HL-60/S4 treated with phorbol 12-myristate 13-acetate at 8.2 ng/mL for 4 days and 3 days (cell line): ENCODE results near the gene DLX3.

Experiments
- in situ Hi-C: fragments of 300-500 bp; cut with MboI; formaldehyde crosslinking; loops from 2 replicates; pipeline ENCODE4 v1.15.0; 2022; ENCODE audit warnings: low sequenced_read_pairs

The DLX3 gene

DNA sequence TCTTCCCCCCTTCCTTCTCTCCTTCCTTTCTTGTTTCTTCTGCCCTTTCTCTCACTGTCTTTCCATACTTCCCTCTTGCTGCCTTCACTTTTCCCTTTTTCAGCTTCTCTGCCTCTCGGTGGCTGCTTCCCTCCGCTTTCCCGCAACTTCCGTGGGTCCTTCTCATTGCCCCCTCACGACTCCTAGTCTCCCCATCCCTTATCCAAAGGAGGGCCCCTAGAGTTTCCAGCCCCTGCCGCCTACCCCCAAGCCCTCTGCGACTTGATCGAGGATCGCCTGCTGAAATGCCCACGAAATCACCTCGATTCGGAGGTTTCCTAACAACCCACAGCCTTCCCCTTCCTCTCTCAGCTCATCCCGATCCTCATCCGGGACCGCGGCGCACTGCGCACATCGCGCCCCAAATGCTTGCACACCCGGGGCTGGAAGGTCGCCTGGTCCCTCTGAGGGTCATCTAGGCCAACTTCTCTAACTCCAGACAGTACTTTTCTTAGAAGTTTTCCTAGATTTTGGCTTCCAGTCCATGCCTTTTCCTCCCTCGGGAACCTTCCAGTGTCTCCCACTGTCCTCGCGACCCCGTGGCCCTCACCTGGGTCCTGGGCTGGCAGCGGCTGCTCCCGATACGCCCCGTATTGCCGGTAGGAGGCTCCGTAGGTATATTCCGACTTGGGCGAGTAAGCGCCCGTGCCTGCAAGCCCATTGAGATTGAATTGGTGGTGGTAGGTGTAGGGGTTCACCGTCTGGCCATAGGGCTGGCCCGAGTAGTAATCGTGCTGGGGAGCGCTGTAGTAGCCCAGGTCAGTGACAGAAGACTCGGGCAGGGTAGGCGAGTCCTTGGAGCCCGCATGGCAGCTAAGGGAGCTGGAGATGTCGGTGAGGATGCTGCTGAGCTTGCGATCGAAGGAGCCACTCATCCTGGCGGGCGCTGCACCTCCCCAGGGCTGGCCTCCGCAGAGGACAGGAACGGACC lies 654 bp downstream of the DLX3 start:
- in situ Hi-C loops = loop anchor here (5.0 kb wide), 1 partner anchor 132 kb away; no protein-coding TSS in a partner anchor

GRCh38 chr17:49993423-49994060 lies 1.5 kb downstream of the DLX3 start:
- in situ Hi-C loops = loop anchor here (5.0 kb wide), 1 partner anchor 131 kb away; no protein-coding TSS in a partner anchor

- in situ Hi-C loops = loop anchor here (5.0 kb wide), 1 partner anchor 131 kb away; no protein-coding TSS in a partner anchor
Observed at GRCh38 chr17:49992933-49993422, 2.0 kb downstream of the DLX3 start.

- in situ Hi-C loops = loop anchor here (5.0 kb wide), 1 partner anchor 130 kb away; no protein-coding TSS in a partner anchor
Observed at GRCh38 chr17:49992191-49992932, 2.7 kb downstream of the DLX3 start.

GRCh38 chr17:49991409-49991808 lies 3.6 kb downstream of the DLX3 start:
- in situ Hi-C loops = loop anchor here (5.0 kb wide), 1 partner anchor 129 kb away; no protein-coding TSS in a partner anchor

DNA sequence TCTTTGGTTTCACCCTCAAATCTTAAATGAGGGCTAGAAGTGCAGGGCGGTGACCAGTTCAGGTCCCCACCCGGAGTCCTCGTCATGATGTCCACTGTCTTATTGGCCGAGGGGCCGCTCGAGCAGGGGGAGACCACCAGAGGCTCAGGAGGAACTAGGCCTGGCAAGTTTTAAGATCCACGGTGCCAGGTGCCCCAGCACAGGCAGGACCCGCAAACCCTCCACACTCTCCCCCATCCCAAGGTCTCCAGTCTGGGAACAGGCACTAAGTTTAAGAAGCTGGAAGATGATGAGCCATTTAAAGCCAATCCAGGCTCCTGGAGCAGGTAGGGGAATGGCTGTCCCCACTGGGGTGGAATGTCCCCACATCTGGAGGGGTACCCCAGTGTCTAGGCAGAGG lies 4.1 kb downstream of the DLX3 start:
- in situ Hi-C loops = loop anchor here (5.0 kb wide), 1 partner anchor 129 kb away; no protein-coding TSS in a partner anchor

GRCh38 chr17:49990331-49990730 lies 4.7 kb downstream of the DLX3 start:
- in situ Hi-C loops = loop anchor here (5.0 kb wide), 1 partner anchor 128 kb away; no protein-coding TSS in a partner anchor

DNA sequence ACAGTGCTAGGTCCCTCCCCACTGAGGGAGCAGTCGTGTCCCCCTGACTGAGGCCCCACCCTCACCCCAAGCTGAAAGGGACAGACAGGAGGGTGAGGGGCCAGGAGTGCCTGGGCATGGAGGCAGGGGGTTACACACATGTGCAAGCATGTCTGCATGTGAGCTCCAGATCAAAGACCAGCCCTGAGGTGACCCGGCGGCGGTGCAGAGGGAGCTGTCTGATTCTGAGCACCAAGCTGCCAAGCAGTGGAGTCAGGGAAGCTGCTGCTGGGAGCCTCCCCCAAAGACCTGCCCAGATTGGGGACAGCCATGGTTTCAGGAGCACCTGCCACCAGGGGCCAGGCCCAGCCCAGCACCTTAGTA lies 5.5 kb downstream of the DLX3 start:
- in situ Hi-C loops = loop anchor here (5.0 kb wide), 1 partner anchor 42 kb away; no protein-coding TSS in a partner anchor

DNA sequence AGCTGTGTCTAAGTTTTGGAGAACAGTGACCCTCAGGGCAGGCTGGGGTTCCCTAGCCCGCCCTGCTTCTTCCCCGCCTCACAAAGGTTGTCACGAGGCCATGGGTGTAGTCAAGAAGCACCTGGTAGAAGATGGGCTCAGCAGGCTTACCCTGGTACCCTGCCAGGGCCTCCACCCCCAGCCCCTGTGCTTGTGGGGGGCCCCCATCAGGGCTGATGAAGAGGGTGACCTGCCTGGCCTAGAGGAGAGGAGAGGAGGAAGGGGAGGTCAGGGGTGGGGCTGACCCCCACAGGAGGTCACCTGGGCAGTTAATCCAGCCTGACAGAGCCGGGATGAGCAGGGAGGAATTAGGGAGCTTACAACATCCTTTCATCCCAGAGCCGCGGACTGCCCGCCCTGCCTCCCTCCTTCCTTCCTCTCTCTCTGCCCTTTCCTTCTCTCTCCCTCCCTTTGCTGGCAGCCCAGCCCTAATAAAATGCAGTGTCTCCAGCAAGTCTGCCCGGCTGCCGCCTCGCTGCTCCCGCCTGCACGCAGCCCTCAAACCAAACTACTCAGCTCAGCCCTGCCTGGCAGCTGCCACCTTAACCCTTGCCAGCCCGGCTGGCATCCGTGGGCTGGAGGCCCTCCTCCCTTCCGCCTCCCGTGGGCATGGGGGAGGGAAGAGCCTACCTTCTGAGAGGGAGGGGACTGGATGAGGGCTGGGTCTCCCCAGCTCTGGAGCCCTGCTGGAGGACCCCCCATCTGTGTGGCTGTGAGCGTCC lies 7.2 kb downstream of the DLX3 start:
- in situ Hi-C loops = loop anchor here (5.0 kb wide), 1 partner anchor 41 kb away; no protein-coding TSS in a partner anchor

- in situ Hi-C loops = loop anchor here (5.0 kb wide), 1 partner anchor 40 kb away; no protein-coding TSS in a partner anchor
Observed at GRCh38 chr17:49987290-49987585, 7.8 kb downstream of the DLX3 start.

- in situ Hi-C loops = loop anchor here (5.0 kb wide), 1 partner anchor 39 kb away; no protein-coding TSS in a partner anchor
Observed at GRCh38 chr17:49986396-49987289, 8.4 kb downstream of the DLX3 start.

DNA sequence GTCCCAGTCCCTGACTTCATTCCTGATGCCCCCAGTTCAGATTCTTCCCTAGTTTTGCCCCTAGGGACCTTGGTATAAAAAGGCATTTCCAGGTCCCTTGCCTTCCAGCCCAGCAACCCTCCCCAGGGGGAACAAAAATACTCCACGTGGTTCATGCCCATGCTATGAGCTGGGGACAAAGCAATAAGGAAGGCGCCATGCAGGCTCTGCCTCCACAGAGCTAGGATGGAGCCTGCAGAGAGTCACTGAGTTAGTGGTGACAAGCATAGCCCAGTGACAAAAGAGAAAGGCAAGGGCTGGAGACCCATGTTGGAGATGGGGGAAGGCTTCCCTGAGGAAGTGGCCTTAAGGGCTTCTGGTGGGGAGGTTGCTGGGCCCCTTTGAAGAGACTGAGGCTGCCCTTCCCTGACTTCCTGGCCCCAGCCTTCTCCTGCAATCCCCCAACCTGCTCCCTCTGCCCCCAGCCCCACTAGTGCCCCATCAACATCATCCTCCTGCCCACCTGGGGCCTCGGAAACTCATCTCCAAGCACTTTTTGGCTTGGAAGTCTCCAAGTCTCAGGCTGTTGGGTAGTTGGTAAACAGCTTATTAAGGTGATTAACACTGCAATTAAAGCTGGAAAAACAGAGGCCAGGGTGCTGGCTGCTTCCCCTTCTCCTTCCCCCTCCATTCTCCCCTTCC lies 9.6 kb downstream of the DLX3 start:
- in situ Hi-C loops = loop anchor here (5.0 kb wide), 1 partner anchor 38 kb away; no protein-coding TSS in a partner anchor

- in situ Hi-C loops = loop anchor here (5.0 kb wide), 1 partner anchor 37 kb away; no protein-coding TSS in a partner anchor
Observed at GRCh38 chr17:49984776-49985175, 10.2 kb downstream of the DLX3 start.

DNA sequence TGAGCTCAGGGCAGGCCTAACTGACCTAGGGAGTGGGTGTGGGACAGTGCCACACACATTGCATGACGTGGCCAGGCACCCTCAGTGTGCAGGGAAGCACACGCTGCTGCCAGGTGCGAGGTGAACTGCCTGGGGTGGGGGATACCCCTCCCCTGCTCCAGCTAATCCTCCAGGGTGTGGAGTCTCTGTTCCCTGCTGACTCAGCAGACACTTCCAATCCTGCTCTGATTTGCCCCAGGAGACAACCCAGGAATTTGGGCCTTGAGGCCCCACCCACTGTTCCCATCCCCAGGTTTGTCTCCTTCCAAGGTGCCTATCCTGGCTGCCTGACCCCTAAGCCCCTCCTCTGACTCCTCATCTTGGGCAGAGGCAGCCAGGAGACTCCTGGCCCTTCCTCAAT lies 10.7 kb downstream of the DLX3 start:
- in situ Hi-C loops = no loop called here

DNA sequence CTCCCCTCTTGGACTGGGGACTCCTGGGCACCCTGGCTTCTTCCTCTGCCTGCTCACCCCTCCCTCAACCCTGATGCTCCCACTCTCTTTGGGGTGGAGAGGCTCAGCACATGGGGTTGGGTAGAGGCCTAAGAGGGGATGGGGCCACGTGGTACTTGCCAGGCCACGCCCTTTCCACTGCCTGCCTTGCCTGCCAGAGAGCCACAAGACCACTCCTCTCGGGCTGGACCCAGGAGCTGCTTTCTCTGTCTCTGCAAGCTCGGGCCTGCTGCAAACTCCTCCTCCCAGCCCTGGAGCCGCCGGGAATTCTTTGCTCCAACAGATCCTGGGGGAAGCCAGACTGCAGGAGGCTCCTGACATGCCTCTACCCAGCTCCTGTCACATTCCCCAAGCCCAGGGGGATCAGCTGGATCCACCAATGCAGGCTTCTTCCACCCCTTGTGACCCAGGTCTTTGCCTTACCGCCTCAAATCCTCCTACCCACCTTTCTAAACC lies 14.3 kb downstream of the DLX3 start:
- in situ Hi-C loops = no loop called here

DNA sequence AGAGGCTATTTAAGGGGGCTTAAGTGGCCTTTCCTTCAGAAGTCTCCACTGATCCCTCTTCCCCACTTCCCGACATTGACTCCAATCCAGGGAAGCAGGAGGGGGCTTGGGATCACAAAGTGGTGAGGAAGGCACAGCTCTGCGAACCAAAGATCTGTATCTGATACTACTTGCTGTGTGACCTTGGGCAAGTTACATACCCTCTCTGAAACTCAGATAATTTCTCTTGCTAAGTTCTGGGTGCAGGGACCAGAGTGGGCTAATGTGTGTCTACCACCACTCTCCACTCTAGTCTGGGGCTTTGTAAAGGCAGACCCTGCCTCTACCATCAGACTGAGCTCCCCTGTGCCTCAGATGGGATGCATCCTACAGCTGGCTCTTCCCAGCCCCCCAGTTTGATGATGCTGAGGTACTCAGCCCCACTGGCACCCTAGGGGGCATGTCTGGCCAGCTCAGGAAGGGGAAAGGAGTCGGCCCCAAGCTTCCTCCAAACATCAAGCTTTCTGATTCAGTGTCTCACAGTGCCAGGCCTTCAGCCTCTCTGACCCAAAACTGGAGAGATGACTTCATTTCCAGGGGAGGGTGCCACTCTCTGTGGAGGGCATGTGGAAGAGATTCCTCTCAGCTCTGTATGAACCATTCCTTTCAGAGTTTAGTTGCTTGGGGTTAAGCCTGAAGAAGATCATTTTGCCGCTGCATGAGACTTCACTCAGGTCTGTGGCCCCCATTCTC lies 15.1 kb downstream of the DLX3 start:
- in situ Hi-C loops = no loop called here

DNA sequence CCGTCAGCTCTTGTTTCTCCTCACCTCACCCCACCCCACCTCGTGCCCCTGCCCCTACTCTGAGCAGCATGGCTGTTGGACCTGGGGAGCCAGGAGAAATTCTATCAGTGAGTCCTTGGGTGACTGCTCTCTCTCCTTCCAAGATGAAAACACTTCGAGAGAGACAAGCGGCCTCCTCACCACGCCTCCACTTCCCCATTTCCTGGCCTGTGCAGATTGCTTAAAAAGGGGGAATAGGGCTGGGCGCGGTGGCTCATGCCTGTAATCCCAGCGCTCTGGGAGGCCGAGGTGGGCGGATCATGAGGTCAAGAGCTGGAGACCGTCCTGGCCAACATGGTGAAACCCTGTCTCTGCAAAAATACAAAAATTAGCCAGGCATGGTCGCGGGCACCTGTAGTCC lies 16.5 kb downstream of the DLX3 start:
- in situ Hi-C loops = no loop called here
